Panc1 (cell line): ENCODE results near the gene SLC17A2. TPM values are rescaled to one million over a fixed set of nuclear protein-coding genes. Genes with fewer than 3 reads are reported as not detected.

Source experiments
- ATAC-seq: fragments of 200-7000 bp; cut with Tn5 transposase; 2 replicates; pipeline ENCODE4 v1.9.1; 2020; ENCODE audit warnings: mild to moderate bottlenecking, moderate library complexity
- BruUV-seq: library from RNA; stranded (reverse); fragments of 400-500 nt; replicated peaks from 2 replicates; lab custom pipeline; 2021; lab: Mats Ljungman, UMichigan
- CTCF ChIA-PET: fragments of 300-600 bp; sonication (Branson Sonifier 250); formaldehyde crosslinking; loops from one replicate; lab custom pipeline; 2022; ENCODE audit warnings: antibody characterized with exemption; lab: Charles Lee
- POLR2A ChIA-PET: fragments of 300-600 bp; sonication (Branson Sonifier 250); formaldehyde crosslinking; loops from one replicate; lab custom pipeline; 2022; ENCODE audit warnings: antibody characterized with exemption; lab: Charles Lee
- DNase-seq: peaks from one replicate; pipeline ENCODE4 v3.0.0-alpha.2; 2010; ENCODE audit warnings: low read depth, low spot score
- H3K27ac ChIP-seq: 2 replicates; pipeline ENCODE4 v1.5.1; 2011; ENCODE audit warnings: mild to moderate bottlenecking, low read length, inconsistent platforms
- H3K27me3 ChIP-seq: fragments of 200-500 bp; sonication (Bioruptor generic); 2 replicates; pipeline ENCODE4 v1.6.0; 2014; ENCODE audit warnings: low read length, inconsistent platforms; ENCODE audit not compliant: control insufficient read depth, insufficient read depth
- H3K36me3 ChIP-seq: fragments of 200-500 bp; sonication (Bioruptor generic); 2 replicates; pipeline ENCODE4 v1.5.1; 2014; ENCODE audit warnings: inconsistent platforms, mild to moderate bottlenecking, low read length, moderate library complexity; ENCODE audit not compliant: control insufficient read depth, insufficient read depth
- H3K4me1 ChIP-seq: 2 replicates; pipeline ENCODE4 v1.5.1; 2011; ENCODE audit warnings: inconsistent platforms, mild to moderate bottlenecking, low read length, moderate library complexity; ENCODE audit not compliant: control insufficient read depth, insufficient read depth
- H3K4me3 ChIP-seq, 2 experiments: 2 replicates each; pipeline ENCODE4 v1.5.1; 2011 to 2012; ENCODE audit warnings: low read depth in 2 of 2, low read length in 2 of 2, mild to moderate bottlenecking in 2 of 2, inconsistent platforms in 1 of 2, moderate library complexity in 1 of 2
- H3K9me3 ChIP-seq: fragments of 200-500 bp; sonication (Bioruptor generic); 2 replicates; pipeline ENCODE4 v1.5.1; 2014; ENCODE audit warnings: low read depth, mild to moderate bottlenecking, inconsistent platforms, low read length, moderate library complexity; ENCODE audit not compliant: control insufficient read depth, insufficient read depth
- CTCF ChIP-seq: fragments of 450-650 bp; IDR thresholded peaks from 2 replicates; pipeline ENCODE4 v1.5.1; 2017; ENCODE audit warnings: mild to moderate bottlenecking
- POLR2AphosphoS5 ChIP-seq: IDR thresholded peaks from 2 replicates; pipeline ENCODE4 v1.6.1; 2012; ENCODE audit warnings: mild to moderate bottlenecking, low read depth, low read length, moderate library complexity
- REST ChIP-seq, 2 experiments: IDR thresholded peaks; 2 replicates each; pipeline ENCODE4 v1.6.1; 2011 to 2012; ENCODE audit warnings: low read depth in 2 of 2, control low read depth in 1 of 2, low read length in 1 of 2, mild to moderate bottlenecking in 1 of 2, moderate library complexity in 1 of 2; ENCODE audit not compliant: insufficient read depth in 1 of 2
- SIN3A ChIP-seq: IDR thresholded peaks from 2 replicates; pipeline ENCODE4 v1.6.1; 2012; ENCODE audit warnings: low read depth, mild to moderate bottlenecking, low read length, moderate library complexity, borderline replicate concordance; ENCODE audit not compliant: insufficient read depth
- TCF7L2 ChIP-seq: IDR thresholded peaks from 2 replicates; pipeline ENCODE4 v1.6.1; 2011; ENCODE audit warnings: mild to moderate bottlenecking, low read depth, low read length, inconsistent platforms
- in situ Hi-C: cut with HindIII; loops from 2 replicates; pipeline ENCODE4 v1.10.0; 2016; ENCODE audit warnings: low sequenced_read_pairs, low pct_unique_long_range_greater_than_20kb
- intact Hi-C: fragments of 100-400 bp; cut with micrococcal nuclease; formaldehyde crosslinking; loops from one replicate; pipeline ENCODE4 v1.10.0; 2022; ENCODE audit not compliant: unreplicated experiment
- total RNA-seq: library from RNA; stranded (reverse); gene quantifications from one replicate; pipeline ENCODE4 v1.2.1, GENCODE V29; 2021; ENCODE audit not compliant: unreplicated experiment

The SLC17A2 gene
- total RNA-seq, 1 experiment from 2014 or later, result not detected

GRCh38 chr6:25927178-25927577 is 3.3 kb downstream of the SLC17A2 start:
- TF ChIP-seq REST (IDR thresholded peaks at IDR 0.05; ENCODE audit: insufficient read depth in 1 of 2, low read depth in 2 of 2, low read length in 1 of 2), result no peak
- TF ChIP-seq CTCF, result no peak
- no peak for TF ChIP-seq SIN3A
- TF ChIP-seq POLR2AphosphoS5, result no peak
- TF ChIP-seq TCF7L2, result no peak

GRCh38 chr6:25925876-25926275 is 4.6 kb downstream of the SLC17A2 start:
- BruUV-seq, result no TSS peak
- Histone ChIP-seq H3K36me3 (no peaks in the 10 kb centered on the region), H3K27ac (no peak overlapping the region), H3K27me3 (no peaks in the 10 kb centered on the region; the same call in 1 of the 2 replicates), H3K4me1 (no peaks in the 10 kb centered on the region), H3K4me3 (no peak overlapping the region), H3K9me3 (no peaks in the 10 kb centered on the region)
- ChIA-PET POLR2A (no interaction called here), CTCF (no interaction called here)
- in situ Hi-C loops (no loop called here), intact Hi-C loops (no loop called here)
- ATAC-seq, result no peak
- no peak for TF ChIP-seq SIN3A
- no peak for TF ChIP-seq REST (IDR thresholded peaks at IDR 0.05; ENCODE audit: insufficient read depth in 1 of 2, low read depth in 2 of 2, low read length in 1 of 2)
- no peak for TF ChIP-seq CTCF
- TF ChIP-seq POLR2AphosphoS5, result no peak
- no peak for TF ChIP-seq TCF7L2
- DNase-seq, result no peak

More at GRCh38 chr6:25927178-25927577, 3.3 kb downstream of the SLC17A2 start:
- Histone ChIP-seq H3K27me3 (no peaks in the 10 kb centered on the region), H3K27ac (no peak overlapping the region), H3K4me3 (no peak overlapping the region), H3K36me3 (no peaks in the 10 kb centered on the region), H3K4me1 (no peaks in the 10 kb centered on the region), H3K9me3 (no peaks in the 10 kb centered on the region)
- CTCF ChIA-PET, result no interaction called here
- DNase-seq (no peak), ATAC-seq (no peak)
- no TSS peak for BruUV-seq
- in situ Hi-C loops, result no loop called here
- intact Hi-C loops, result no loop called here
- POLR2A ChIA-PET, result no interaction called here
